Measurements from ENCODE around the gene EFNA4. TPM values are rescaled to one million over a fixed set of nuclear protein-coding genes. Genes with fewer than 3 reads are reported as not detected.

Gene EFNA4
- total and polyA plus RNA-seq, 9 of the 15 experiments (the other 6 are each of a cell fraction or from before 2014, with no cell fraction given) = 0.68 to 7.4 (median 6.1) TPM

DNA sequence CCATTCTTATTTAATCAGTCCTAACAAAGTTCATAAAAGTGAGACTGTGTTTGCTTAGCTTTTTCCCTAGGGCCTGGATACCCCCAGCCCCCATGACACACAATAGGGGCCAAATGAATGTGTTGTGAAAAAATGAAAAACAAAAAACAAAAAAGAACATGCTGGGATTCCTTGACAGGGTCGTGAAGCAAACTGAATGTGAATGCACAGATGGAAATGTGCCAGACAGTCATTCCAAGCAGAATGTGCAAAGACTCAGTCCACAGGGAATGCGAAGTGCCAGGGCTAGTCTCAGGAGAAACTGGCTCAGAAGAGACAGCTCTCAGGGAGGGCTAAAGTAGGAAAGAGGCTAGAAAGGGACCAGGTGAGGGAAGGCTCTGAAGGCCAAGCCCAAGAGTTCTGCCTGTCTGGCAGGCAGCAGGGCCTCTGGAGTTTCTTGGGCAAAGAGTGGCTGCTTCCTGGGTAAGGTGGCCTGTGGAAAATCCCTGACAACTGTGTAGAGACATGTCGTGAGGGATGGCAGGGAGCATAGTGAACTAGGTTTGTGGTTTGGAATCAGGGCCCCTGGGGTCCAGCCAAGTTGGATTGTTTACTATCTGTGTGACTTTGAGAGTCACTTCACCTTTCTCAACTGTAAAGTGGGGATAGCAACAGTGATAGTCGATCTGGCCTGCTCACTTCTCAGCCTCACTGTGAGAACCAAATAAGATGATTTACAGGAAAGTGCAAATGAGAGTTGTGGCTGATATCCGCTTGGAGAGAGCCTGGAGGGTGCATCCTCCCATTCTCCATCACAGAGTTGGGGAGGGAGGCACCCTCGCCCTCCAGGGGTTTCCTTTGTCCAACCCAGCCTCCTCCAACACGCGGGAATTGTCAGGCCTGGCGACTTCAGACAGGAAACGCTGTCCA is 13.6 kb upstream of the EFNA4 start (continued):
- TF ChIP-seq CREB3L1 (IDR thresholded peaks at IDR 0.05; ENCODE audit: borderline replicate concordance, low read depth) (no peak), NR3C1 (CRISPR knock-in tag; IDR thresholded peaks at IDR 0.05) (no peak), MYC (IDR thresholded peaks at IDR 0.05; ENCODE audit: low read depth, low read length) (no peak), MYC (CRISPR knock-in tag; IDR thresholded peaks at IDR 0.05; ENCODE audit: borderline replicate concordance, low read depth) (no peak), ELF4 (CRISPR knock-in tag; IDR thresholded peaks at IDR 0.05) (no peak), NR4A1 (CRISPR knock-in tag; IDR thresholded peaks at IDR 0.05) (peak; percentile 55; the same call in 1 of the 2 replicates), NR4A1 (tag; IDR thresholded peaks at IDR 0.05) (peak; percentile 72; the same call in 1 of the 2 replicates), MEF2D (tag; conservative IDR thresholded peaks at IDR 0.05; ENCODE audit: low read depth) (0 out of 2 replicates have a peak, but pooled peaks have one; percentile 18), SNRNP70 (optimal IDR thresholded peaks at IDR 0.05; ENCODE audit: low read depth, low read length) (no peak), MED1 (CRISPR knock-in tag; IDR thresholded peaks at IDR 0.05; ENCODE audit: borderline replicate concordance) (no peak), MLLT1 (IDR thresholded peaks at IDR 0.05) (no peak), MAZ (CRISPR knock-in tag; conservative IDR thresholded peaks at IDR 0.05 in 1 of 2, IDR thresholded peaks at IDR 0.05 in 1 of 2) (no peak), ZNF512 (tag; IDR thresholded peaks at IDR 0.05) (no peak), NCOA4 (IDR thresholded peaks at IDR 0.05; ENCODE audit: partially characterized antibody) (no peak), U2AF2 (optimal IDR thresholded peaks at IDR 0.05; ENCODE audit: low read depth, low read length) (no peak), POLR3G (IDR thresholded peaks at IDR 0.05; ENCODE audit: extremely low read depth, insufficient read length, insufficient replicate concordance) (no peak)
- TF ChIP-seq, protein P1, sequence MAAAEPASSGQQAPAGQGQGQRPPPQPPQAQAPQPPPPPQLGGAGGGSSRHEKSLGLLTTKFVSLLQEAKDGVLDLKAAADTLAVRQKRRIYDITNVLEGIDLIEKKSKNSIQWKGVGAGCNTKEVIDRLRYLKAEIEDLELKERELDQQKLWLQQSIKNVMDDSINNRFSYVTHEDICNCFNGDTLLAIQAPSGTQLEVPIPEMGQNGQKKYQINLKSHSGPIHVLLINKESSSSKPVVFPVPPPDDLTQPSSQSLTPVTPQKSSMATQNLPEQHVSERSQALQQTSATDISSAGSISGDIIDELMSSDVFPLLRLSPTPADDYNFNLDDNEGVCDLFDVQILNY (CRISPR knock-in tag; IDR thresholded peaks at IDR 0.05) = peak; percentile 3
- TF ChIP-seq, protein P2, sequence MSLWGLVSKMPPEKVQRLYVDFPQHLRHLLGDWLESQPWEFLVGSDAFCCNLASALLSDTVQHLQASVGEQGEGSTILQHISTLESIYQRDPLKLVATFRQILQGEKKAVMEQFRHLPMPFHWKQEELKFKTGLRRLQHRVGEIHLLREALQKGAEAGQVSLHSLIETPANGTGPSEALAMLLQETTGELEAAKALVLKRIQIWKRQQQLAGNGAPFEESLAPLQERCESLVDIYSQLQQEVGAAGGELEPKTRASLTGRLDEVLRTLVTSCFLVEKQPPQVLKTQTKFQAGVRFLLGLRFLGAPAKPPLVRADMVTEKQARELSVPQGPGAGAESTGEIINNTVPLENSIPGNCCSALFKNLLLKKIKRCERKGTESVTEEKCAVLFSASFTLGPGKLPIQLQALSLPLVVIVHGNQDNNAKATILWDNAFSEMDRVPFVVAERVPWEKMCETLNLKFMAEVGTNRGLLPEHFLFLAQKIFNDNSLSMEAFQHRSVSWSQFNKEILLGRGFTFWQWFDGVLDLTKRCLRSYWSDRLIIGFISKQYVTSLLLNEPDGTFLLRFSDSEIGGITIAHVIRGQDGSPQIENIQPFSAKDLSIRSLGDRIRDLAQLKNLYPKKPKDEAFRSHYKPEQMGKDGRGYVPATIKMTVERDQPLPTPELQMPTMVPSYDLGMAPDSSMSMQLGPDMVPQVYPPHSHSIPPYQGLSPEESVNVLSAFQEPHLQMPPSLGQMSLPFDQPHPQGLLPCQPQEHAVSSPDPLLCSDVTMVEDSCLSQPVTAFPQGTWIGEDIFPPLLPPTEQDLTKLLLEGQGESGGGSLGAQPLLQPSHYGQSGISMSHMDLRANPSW (CRISPR knock-in tag; IDR thresholded peaks at IDR 0.05) = 0 out of 2 replicates have a peak, but pooled peaks have one; percentile 2

All from K562 (cell line).